ENCODE data around the gene CDHR2.
"Not testable (repeated sequence)": the region's sequence is repeated elsewhere in the genome, so short reads cannot be mapped to it uniquely, and the experiment has no call there.

The CDHR2 gene

DNA sequence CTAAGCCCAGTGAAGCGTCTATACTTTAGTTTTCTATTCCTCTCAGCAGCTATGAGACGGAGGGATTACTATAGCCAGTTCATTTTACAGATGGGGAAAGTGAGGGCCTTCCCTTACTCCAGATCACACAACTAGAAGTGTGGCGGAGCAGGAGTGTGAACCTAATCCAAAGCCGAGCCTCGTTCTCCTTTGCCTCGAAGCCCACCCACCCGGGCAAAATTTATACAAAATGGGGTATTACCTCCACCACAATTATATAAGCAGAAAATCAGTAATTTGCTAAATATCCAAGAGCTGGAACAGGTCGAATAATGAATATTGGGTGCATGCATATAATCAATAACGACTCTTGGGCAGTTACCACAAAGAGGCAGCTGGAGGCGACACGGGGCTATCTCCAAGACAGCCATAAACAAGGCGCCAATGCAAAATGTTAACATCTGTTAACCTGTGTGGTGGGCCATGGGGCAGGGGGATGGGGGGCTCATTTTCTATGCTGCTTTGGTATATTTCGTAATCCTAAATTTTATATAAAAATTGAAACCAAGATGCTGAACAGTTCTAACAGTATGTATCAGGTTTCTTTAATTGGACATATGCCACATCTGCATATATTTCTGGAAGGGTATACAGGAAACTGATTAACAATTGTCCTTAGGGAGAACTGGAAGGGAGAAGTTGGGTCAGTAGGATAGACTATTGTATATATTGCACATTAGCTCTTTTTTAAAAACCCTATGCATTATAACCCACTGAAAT, 10.7 kb upstream of the CDHR2 start:
- in situ Hi-C loops (cut with HindIII; ENCODE audit: low sequenced_read_pairs) = loop anchor here (5.0 kb wide), 1 partner anchor 74 kb away; the partner anchor contains the start of gene GPRIN1

DNA sequence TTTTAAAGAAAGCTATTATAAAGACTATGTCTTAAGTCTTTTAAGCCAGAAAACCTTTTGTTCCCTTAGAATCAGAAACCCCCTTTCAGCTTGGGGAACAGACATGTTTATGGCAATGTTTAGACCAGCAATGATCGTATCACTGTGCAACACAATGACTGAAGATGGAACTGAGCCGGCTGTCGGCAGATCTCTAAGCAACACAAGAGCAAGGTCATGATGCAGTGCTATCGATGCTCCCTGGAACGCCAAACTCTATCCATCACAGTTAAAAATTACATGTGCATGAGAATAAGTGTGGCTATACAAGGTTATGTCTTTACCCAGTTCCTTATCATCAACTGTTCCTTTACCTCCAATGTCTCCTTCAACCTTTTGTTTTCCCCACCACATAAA, 10.2 kb upstream of the CDHR2 start:
- in situ Hi-C loops (cut with HindIII; ENCODE audit: low sequenced_read_pairs) = loop anchor here (5.0 kb wide), 1 partner anchor 73 kb away; the partner anchor contains the start of gene GPRIN1

DNA sequence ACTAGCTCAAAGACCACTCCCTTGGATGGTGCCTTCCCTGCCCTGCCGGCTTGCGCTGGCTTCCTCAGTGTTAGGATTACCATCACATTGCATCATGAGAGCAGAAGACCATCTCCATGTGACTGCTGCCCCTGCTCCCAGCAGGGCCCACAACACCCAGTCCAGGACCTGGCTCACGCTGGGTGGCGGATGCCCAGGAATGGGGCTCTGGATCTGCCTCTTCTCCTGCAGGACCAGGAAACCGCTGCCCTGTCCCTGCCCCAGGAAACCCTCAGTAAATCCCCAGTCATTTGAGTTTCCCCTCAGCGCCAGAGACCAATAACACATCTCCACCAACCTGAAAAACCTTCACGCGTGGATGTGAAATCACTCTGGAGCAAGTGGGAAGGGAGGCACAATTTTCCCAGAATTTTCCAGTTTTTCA, 8.7 kb upstream of the CDHR2 start:
- in situ Hi-C loops (cut with HindIII; ENCODE audit: low sequenced_read_pairs) = no loop called here

DNA sequence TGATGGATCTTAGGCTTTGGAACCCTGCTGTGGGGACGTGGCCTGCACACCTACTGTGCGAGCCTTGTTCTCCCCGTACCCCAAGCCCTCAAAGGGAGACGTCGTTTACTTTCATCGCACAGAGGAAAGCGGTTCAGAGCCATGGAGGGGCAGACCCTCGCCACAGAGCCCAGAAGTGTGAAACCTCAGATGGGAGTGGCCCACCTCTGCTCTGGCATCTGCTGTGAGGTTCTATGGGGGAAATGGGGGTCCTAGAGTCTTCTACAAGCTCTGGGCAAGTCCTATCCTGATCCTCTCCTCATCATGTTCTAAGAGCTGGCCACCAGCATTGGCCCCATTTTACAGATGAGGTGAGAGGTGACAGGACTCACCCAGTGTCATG, 8.2 kb upstream of the CDHR2 start:
- in situ Hi-C loops (cut with HindIII; ENCODE audit: low sequenced_read_pairs) = no loop called here

DNA sequence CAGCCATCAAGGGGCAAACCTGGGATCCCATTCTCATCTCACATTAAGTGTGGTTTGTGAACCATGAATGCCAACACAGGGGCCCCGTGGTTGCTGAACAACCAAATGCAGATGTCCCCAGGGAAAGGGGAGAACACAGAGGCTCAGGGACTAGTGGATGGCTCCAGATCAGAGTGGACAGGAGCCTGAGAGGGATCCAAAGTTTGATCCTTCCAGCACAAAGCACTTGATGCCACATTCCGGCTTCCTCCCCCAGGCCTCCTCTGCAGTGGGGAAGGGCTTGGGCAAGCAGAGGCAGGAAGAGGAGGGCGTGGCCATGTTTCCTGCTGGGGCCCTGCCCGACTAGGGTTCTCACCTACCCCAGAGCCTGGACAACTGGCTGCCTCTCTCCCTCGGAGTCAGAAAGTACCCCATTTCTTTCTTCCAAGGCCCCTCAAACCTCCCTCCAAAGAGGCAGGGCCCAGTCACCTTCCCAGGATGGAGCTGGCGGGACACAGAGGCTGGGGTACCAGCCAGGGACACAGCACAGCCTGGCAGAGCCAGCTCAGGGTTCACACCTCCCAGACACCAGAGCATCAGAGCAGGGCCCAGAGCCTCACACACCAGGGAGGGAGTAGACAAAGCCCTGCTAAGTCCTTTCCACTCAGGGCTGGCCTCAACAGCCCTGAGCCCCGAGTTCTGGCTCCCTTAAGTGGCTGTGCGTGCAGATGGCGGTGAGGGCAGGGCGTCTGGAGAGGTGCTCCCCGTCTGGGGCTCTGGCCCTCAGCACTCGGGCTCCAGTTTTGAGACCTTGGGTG, 7.6 kb upstream of the CDHR2 start:
- in situ Hi-C loops (cut with HindIII; ENCODE audit: low sequenced_read_pairs) = no loop called here

DNA sequence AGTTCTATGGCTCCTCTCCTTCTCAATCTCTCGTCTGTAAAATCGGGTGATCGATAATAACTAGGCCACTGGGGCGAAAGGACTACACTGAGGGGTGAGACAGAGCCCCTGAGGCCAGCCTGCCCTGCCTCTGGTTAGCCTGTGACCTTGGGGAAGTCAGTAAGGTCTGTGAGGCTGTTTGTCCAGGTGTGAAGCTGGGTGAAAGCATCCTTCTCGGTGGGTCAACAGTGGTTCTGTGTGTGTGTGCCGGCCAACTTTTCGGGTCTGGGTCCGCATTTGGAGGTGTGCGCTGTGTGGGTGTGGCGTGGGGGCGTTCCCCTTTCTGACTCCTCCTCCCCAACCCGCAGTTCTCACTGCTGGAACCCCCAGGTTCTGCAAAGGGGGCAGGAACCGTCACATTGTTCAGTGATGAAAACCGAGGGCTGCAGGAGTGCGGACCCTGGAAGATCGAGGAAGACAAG, 7.0 kb upstream of the CDHR2 start:
- in situ Hi-C loops (cut with HindIII; ENCODE audit: low sequenced_read_pairs) = no loop called here

DNA sequence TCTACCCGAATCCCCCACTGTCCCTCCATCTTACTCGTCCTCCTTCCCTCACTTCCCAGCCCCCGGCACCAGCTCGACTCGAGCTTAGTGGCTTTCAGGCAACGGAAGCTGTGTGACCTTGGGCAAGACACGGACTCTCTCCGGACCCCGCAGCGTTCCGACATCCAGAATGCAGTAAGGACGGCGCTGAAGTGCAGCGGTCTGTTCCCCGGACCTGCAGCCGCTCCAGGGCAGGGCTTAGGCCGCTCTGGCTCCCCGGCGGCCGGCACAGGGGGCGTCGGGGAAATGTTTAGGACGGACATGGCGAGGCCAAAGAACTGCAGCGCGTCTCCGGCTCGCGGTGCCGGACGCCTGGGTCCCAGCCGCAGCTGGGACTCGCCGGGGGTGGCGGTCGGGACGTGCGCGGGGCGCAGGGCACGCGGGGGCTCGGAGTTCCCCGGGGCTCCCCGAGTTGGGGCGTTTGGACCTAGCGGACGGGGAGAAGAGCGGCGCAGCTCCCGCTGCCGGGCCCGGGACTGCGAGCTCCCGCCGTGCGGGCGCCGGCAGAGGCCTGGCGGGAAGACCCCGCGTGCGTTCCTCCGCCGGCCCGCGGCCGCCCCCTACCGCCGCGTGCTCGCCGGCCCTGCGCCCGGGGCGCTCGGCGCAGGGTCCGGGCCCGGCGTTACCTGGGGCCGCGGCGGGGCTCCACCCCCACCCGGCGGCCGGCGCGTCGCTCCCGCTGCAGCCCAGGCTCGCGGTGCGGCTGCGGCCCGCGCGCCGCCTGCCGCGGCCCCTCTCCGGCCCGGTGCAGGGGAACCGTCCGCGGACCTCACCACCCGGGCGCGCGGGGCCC, 6.3 kb upstream of the CDHR2 start:
- in situ Hi-C loops (cut with HindIII; ENCODE audit: low sequenced_read_pairs) = no loop called here

DNA sequence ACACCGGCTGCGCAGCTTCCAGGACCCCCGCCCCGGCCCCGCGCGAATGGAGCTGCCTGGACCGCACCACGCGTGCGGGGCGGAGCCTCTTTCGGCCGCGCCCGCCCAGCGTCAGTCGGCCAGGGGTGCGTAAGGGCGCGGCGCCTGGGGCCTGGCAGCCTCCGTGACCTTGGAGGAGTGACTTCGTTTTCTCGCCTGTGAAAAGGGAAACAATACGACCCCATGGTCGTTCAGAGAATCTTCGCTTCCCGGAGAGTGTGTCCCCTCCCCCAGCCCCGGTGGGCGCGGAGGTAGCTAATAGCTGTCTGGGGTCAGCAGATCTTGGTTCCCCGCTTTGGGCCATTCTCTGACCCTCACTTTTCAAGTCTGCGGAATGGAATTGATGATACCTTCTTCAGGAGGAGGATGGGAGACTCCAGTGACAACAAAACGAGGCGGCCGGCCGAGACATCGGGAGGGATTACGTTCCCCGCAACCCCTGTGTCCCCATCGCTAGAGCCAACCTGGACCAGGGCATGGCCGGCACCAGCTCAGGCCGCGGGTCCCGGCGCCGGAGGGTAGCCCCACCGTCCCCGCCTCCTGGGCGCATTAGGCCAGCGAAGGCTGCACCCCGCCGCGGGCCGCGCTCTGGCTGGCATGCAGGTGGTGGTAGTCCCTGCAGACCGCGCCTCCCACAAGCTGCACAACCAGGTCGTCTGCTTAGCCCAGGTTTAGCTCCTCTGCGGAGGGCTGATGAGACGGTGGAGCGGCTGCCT, 5.5 kb upstream of the CDHR2 start:
- in situ Hi-C loops (cut with HindIII; ENCODE audit: low sequenced_read_pairs) = no loop called here

DNA sequence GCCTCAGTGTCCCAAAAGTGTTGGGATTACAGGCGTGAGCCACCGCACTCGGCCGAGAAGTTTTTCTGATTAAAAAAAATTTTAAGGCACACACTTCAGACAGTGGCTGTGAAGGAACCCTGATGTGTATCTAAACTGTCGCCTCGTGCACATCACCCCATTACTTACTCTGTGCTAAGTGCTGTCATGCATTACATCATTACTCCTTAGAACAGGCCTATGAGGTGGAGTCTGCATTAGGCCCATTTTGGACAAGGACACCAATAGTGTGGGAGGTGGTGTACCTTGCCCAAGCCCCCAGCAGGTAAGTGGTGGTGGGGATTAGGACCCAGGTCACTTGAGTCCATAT, 3.8 kb upstream of the CDHR2 start:
- in situ Hi-C loops (cut with HindIII; ENCODE audit: low sequenced_read_pairs) = no loop called here

DNA sequence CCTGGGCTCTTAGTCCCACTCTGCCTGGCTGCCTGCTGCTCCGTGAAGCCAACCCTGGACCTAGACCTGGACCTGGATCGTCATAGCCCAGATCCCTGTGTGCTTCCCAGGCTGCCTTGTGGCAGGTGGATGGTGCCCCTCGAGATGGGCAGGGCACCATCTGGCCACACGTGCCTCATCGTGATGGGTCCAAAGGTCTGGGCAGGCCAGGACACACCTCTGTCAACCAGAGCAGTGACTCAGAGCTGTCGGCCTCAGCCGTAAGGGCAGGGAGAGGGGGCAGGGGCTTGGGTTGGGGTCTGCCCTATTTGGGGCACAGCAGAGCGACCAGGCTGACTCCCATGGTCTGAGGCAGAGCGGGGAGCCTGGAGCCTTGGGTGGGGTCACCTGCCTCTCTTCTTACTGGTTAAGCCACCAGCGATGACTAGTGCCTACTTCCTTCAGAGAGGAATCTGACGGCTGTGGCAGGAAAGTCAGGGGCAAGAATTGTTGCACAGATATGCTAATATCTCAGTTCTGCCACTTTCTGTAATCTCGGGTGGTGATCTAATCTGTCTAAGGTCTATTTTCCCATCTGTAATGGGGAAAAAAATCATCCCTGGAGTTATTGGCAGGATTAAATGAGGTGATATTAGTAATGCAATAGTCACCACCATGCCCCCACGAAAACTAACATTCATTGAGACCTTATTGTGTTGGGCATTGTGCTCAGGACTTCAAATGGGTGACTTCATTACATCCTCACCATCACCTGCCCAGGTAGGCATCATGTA, 3.2 kb upstream of the CDHR2 start:
- in situ Hi-C loops (cut with HindIII; ENCODE audit: low sequenced_read_pairs) = no loop called here

DNA sequence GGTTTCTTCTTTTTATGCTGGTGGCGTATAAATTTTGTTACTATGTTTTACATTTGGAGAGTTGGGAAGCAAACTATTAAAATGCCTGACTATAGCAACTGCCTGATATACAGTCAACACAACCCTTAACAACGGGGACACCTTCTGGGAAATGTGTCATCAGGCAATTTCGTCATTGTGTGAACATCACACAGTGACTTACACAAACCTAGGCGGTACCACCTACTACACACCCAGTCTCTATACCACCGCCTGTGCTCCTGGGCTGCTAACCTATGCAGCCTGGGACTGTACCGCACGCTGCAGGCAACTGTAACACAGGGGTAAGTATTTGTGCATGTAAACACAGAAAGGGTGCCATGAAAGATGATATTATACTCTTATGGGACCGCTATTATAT, 1.3 kb upstream of the CDHR2 start:
- in situ Hi-C loops (cut with HindIII; ENCODE audit: low sequenced_read_pairs) = no loop called here

DNA sequence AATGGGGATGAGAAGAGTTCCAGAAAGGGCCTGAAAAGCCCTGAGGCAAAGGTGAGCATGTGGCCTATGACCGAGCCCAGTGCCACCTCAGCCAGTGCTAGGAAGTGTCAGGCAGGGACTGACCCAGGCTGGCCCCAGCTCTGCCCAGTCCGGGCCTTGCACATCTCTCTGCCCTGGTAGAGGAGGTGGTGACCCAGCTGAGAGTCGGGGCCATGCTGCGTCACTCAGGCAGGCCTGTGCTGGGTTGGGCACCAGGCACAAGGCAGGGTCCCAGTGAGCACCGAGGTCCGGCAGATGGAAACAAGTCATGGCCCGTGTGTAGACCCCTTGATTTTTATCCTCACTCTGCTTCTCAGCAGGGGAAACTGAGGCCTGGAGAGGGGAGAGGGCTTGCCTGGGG, 729 bp downstream of the CDHR2 start:
- in situ Hi-C loops (cut with HindIII; ENCODE audit: low sequenced_read_pairs) = no loop called here

DNA sequence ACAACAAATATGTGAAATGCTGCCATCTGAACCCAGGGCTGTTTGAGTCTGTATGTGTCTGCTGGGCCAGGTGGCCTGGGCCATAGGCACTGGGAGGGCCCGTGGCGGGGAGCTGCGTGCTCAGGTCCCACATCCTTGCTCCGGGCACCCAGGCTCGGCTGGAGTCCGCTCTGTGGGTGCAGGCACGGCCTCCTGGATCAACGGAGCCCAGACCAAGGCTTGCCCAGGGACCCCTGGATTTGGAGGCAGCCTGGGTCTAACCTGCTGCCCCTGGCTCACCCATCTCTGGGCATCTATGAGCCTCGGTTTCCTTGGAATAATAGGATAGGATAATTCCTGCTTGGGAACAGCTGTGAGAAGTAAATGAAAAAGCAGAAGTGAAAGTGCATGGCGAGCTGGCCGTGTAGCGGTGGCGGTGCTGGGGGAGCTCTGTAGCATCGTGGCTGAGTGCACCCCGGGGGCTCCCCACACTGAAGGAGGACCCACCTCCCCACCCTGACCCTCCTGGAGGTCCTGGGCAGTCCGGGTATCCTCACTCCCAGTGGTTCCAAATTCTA, 1.2 kb downstream of the CDHR2 start:
- in situ Hi-C loops (cut with HindIII; ENCODE audit: low sequenced_read_pairs) = no loop called here

DNA sequence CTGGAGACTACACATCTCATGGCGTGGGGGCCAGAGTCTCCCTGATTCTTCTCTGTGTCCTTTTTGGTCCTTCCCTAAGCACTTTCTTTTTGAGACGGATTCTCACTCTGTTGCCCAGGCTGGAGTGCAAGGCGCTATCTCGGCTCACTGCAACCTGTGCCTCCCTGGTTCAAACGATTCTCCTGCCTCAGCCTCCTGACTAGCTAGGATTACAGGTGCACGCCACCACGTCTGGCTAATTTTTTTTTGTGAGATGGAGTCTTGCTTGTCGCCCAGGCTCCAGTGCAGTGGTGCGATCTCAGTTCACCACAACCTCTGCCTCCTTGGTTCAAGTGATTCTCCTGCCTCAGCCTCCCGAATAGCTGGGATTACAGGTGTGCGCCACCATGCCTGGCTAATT, 1.8 kb downstream of the CDHR2 start:
- in situ Hi-C loops (cut with HindIII; ENCODE audit: low sequenced_read_pairs) = not testable (repeated sequence)

DNA sequence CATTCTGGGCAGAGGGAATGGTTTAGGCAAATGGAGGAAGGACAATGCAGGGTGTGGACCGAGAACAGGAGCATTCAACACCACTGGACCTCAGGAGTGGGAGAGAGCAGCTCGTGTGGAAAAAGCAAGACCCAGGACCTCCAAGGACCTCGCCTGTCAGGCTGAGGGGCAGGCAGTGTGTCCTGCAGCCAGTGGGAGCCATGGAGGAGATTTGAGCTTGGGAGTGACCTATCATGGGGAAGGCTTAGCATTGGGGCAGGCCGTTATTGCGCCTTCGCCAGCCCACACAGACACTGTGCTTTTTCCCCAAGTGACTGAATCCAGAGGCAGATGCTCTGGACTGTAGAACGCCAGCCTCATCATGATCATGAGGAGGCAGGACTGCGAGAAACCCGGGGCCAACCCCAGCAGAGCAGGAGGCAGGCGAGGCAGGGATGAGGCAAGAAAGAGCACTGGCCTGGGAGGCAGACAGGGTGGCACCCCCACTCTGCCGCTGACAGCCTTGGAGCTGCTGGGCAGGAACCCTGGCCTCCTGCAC, 3.3 kb downstream of the CDHR2 start:
- in situ Hi-C loops (cut with HindIII; ENCODE audit: low sequenced_read_pairs) = no loop called here

DNA sequence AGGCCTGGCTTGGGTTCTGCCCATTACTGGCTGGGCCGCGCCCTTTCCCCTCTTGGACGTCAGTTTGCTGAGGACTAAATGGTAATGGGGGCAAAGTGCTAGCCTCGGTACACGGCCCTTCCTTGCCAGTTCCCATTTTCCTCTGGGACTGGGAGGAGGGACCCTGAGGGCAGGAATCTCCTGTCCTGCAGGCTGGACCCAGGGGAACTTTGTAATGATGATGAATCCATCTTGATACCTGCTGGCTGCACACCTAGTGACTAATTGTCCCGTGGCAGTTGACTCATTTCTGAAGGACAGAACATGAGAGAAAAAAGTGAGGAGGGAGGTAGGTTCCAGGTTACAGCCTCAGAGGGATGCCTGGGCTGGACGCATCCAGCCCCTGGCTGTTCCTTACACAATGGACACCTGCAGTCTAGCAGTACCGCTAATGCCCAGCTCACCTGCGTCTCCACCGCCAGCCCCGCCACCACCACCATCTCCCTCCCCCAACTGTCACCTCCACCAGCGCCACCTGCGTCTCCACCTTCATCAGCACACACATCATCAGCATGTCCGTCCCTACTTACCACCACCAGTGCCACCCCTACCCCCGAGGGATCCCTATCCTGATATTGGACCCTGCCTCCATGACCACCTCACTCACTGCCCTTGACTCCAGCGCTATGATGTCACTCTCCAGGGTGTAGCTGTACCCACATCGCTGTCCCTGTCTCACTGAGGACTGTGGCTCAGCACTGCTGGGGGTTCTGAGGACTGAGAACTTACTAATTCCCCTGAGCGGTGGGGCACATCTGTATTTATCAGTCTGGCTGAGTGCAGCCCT, 4.3 kb downstream of the CDHR2 start:
- in situ Hi-C loops (cut with HindIII; ENCODE audit: low sequenced_read_pairs) = no loop called here

DNA sequence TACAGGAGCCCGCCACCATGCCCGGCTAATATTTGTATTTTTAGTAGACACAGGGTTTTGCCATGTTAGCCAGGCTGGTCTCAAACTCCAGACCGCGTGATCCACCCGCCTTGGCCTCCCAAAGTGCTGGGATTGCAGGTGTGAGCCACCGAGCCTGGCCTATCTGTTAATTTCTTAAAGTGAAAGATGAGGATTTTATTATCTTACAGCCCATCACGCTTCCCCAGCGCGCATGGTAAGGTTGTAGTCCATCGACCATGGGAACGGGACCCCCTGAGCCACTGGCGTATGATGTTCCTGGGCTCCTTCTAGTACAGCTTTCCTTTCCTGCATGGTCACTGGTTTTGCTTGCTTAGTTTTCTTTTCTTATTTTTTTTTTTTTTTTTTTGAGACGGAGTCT, 8.7 kb downstream of the CDHR2 start:
- in situ Hi-C loops (cut with HindIII; ENCODE audit: low sequenced_read_pairs) = no loop called here

DNA sequence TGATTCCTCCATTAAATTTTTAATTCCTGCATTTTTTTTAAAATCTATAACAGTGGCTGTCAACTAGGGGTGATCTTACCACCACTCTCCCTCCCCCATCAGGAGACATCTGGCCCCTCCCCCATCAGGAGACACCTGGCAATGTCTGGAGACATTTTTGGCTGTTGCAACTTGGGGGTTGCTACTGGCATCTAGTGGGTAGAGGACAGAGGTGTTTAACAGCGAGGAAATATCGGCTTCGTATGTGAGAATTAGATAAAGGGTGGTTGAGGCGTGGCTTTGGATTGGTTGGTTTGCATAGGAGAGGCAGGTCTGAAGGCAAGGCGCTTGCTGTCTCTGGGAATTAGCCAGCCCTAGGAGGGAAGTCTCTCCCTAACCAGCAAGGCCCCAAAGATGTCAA, 10.5 kb downstream of the CDHR2 start:
- in situ Hi-C loops (cut with HindIII; ENCODE audit: low sequenced_read_pairs) = no loop called here

DNA sequence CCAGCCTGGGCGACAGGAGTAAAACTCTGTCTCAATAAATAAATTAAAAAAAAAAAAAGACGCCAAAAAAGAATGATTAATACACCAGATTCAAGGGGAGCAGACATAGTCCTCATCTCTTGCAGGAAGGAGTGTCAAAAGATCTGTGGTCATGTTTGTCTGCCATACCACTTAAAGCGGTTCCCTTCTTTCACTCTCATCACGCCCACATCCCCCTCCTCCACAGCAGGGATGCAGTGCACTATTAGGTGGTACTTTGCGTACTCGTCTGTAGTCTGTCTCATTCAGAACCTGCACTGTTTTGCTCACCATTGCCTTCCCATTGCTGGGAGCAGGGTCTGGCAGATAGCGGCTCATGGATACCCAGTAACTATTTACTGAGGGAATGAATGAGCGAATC, 11.2 kb downstream of the CDHR2 start:
- in situ Hi-C loops (cut with HindIII; ENCODE audit: low sequenced_read_pairs) = no loop called here
